ENCODE measurements around the gene THRA.

THRA gene

GRCh38 chr17:40064971-40065768 lies 2.4 kb downstream of the THRA start:
- no peak for DNase-seq (ENCODE audit: low read depth, low spot score)

- DNase-seq (ENCODE audit: low read depth, low spot score): no peak
Observed at GRCh38 chr17:40065769-40066510, 3.2 kb downstream of the THRA start.

- DNase-seq (ENCODE audit: low read depth, low spot score): no peak
Observed at GRCh38 chr17:40067710-40068109, 4.9 kb downstream of the THRA start.

DNA sequence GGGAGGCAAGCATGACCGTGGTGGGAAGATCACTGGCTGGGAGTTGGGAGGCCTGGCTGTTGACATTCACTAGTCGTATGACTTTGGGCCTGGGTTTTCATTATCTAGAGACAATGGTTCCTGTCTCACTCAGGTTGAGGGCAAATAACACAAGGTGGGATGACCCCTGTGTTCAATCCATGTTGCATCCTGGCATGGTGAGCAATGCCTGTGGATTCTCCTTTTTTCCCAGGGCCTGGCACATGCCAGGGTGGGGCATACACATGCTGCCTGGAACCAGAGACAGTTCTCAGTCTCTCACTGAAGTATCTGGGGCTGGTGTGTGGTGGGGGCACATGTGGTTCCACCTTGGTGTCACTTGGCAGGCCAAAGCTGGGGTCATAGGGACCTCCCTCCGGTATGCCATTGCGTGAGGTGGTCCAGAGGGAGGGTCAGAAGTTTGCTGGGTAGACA lies 5.4 kb downstream of the THRA start:
- no peak for DNase-seq (ENCODE audit: low read depth, low spot score)

DNA sequence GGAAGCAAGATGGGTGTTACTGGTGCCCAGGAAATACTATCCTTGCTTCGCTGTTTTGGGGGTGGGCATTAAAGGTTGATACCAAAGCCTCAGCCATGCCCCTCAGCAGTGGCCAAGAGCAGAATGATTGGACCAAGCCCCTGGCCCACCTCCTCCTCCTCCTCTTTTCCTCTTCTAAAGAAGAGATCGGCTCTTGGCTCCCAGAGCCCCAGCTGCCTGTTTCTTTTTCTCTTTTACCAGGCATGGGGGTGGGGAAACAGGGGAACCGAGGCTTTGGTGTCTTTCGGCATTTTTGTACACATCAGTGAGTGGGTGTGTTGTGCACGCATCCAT lies 5.8 kb downstream of the THRA start:
- DNase-seq (ENCODE audit: low read depth, low spot score): no peak

- DNase-seq (ENCODE audit: low read depth, low spot score): no peak
Observed at GRCh38 chr17:40068917-40069750, 6.4 kb downstream of the THRA start.

GRCh38 chr17:40069751-40070708 lies 7.3 kb downstream of the THRA start:
- DNase-seq (ENCODE audit: low read depth, low spot score): no peak

- no peak for DNase-seq (ENCODE audit: low read depth, low spot score)
Observed at GRCh38 chr17:40070709-40071312, 8.0 kb downstream of the THRA start.

- DNase-seq (ENCODE audit: low read depth, low spot score): no peak
Observed at GRCh38 chr17:40071313-40072039, 8.7 kb downstream of the THRA start.

GRCh38 chr17:40072040-40072734 lies 9.4 kb downstream of the THRA start:
- DNase-seq (ENCODE audit: low read depth, low spot score): no peak

DNA sequence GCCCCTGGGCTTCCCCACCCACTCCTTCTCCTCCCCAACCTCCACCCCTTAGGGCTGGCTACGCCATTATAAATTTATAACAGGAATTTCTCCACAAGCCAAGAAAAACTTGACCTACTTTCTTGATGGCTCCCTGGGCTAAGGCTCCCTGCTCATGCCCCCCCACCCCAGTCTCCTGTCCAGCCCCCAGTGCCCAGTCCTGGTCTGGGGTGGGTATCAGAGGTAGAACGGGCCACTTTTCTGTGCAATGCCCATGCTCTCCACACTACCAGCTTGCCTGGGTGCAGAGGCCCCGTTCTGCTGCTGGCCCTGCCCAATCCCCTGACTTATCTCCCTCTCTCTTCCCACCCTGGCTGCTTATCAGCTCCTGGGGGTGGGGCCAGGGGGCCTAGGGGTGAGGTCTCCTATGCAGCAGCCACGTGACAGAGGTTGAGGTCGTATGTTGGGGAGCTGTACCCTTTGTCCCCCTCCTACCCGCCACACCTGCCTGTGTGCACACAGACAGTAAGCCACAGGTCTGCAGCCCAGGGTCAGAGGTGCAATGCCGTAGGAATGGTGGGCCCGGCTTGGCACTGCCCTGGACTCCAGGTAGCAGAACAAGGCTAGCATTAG lies 10.1 kb downstream of the THRA start:
- DNase-seq (ENCODE audit: low read depth, low spot score): no peak

DNA sequence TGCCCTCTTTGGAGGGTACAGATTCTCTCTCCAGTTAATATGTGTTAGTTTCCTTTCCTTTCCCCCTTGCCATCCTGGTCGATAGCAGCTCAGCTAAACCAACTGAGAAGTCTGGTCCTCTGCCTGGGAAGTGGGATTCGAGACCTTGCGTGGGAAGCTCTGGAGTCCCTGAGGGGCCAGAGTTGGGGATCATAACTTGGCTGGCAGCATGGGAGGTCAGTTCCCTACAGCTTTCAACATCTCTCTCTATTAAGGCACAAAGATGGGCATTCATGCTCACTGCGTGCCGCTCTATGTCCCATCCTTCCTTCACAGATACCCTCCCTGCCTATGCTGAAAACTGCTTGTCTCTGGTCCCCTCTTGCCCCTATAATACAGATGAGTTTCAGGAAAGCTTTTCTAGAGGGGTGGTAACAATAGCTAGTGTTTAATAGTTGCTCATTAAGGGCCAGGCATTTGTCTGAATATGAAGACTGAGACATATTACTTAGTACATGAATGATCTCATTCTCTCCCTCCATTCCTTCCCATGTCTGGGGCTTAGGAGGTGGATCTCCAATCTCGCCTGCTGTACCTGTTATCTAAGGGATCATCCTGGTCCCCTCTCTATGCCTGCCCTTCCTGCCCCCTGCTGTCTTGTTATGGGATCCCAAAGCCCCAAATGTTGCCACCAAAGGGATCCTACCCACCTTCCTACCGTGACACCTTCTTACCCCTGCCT lies 10.8 kb downstream of the THRA start:
- DNase-seq (ENCODE audit: low read depth, low spot score): no peak

DNA sequence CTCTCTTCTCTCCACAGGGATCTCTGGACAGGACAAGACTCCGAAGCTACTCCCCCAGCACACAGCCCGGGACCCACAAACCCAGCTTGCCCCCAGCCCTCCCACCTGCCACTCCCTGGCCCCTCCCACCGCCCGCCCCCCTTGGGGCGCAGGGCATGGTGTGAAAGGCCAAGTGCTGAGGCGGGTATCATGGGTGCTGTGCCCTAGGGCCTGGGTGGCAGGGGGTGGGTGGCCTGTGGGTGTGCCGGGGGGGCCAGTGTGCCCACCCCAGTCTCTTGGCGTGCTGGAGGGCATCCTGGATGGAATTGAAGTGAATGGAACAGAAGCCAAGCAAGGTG lies 11.4 kb downstream of the THRA start:
- DNase-seq (ENCODE audit: low read depth, low spot score): no peak

GRCh38 chr17:40074871-40075200 lies 12.1 kb downstream of the THRA start:
- DNase-seq (ENCODE audit: low read depth, low spot score): no peak

- DNase-seq (ENCODE audit: low read depth, low spot score): no peak
Observed at GRCh38 chr17:40075201-40075941, 12.6 kb downstream of the THRA start.

GRCh38 chr17:40075942-40076498 lies 13.3 kb downstream of the THRA start:
- DNase-seq (ENCODE audit: low read depth, low spot score): no peak

DNA sequence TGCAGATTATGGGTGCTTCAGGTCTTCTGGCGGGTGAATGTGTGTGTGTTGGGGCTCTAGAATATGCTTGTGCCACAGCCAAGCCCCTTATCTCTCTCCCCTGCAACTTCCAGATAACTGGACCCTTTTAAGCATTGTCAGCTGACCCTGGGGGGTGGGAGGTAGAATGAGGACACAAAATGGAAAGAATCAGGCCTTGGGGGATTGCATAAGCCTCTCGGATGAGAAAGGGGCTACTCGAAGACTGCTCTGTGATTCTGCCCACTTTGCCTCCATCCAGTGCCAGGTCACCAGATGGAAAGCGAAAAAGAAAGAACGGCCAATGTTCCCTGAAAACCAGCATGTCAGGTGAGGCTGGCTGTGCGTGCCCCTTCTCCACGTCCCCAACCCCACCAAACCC lies 13.8 kb downstream of the THRA start:
- DNase-seq (ENCODE audit: low read depth, low spot score): no peak

- DNase-seq (ENCODE audit: low read depth, low spot score): no peak
Observed at GRCh38 chr17:40079545-40079944, 16.8 kb downstream of the THRA start.

Data from smooth muscle cell of the brain vasculature (primary cell).